GM12878 (cell line): ENCODE results near the gene DTX1. TPM values are rescaled to one million over a fixed set of nuclear protein-coding genes. Genes with fewer than 3 reads are reported as not detected.

ENCODE experiments used
- ATAC-seq: fragments of 200-7000 bp; cut with Tn5 transposase; 3 replicates; pipeline ENCODE4 v1.9.1; 2020; ENCODE audit warnings: mild to moderate bottlenecking, moderate library complexity
- BruUV-seq: library from RNA; stranded (reverse); fragments of 400-500 nt; replicated peaks from 2 replicates; lab custom pipeline; 2021; lab: Mats Ljungman, UMichigan
- CTCF ChIA-PET: fragments of 300-600 bp; sonication (Branson Sonifier 250); formaldehyde crosslinking; extraction: SDS; loops from one replicate; lab custom pipeline; 2021; ENCODE audit warnings: inconsistent platforms; lab: Yijun Ruan, JAX
- POLR2A ChIA-PET: fragments of 350-600 bp; formaldehyde crosslinking; extraction: SDS; loops from one replicate; lab custom pipeline; 2021; ENCODE audit warnings: inconsistent platforms; lab: Charles Lee
- RAD21 ChIA-PET: fragments of 300-600 bp; sonication (Branson Sonifier 250); formaldehyde crosslinking; loops from one replicate; lab custom pipeline; 2023; ENCODE audit warnings: antibody characterized with exemption; ENCODE audit not compliant: unreplicated experiment; lab: Charles Lee
- SMC1A ChIA-PET: fragments of 300-600 bp; sonication (Branson Sonifier 250); formaldehyde crosslinking; loops from one replicate; lab custom pipeline; 2023; ENCODE audit not compliant: unreplicated experiment, uncharacterized antibody; lab: Charles Lee
- DNase-seq: peaks from one replicate; pipeline ENCODE4 v3.0.0-alpha.2; 2011; ENCODE audit warnings: low read depth, low spot score
- FAIRE-seq: peaks from 3 replicates; lab custom pipeline; 2011; peaks lifted over from hg19 to GRCh38; lab: Jason Lieb, UNC
- H2AFZ ChIP-seq: 2 replicates; pipeline ENCODE4 v1.6.0; 2011; ENCODE audit warnings: low read depth, low read length, control low read depth; ENCODE audit not compliant: control insufficient read depth
- H3K27ac ChIP-seq: 2 replicates; pipeline ENCODE4 v1.5.1; 2011; ENCODE audit warnings: control low read depth; ENCODE audit not compliant: control insufficient read depth, insufficient read depth
- H3K27me3 ChIP-seq, 2 experiments: replicated peaks in 1 of 2; 2 replicates each; pipeline versions ENCODE4 v1.6.0 to v1.6.1; 2011; ENCODE audit warnings: low read length in 1 of 2; ENCODE audit not compliant: control insufficient read depth in 2 of 2, insufficient read depth in 2 of 2
- H3K36me3 ChIP-seq, 2 experiments: 2 replicates each; pipeline ENCODE4 v1.5.1; 2011; ENCODE audit warnings: low read length in 1 of 2; ENCODE audit not compliant: control insufficient read depth in 2 of 2, insufficient read depth in 2 of 2
- H3K4me1 ChIP-seq: 2 replicates; pipeline ENCODE4 v1.6.1; 2011; ENCODE audit warnings: mild to moderate bottlenecking, low read length, moderate library complexity, mixed read lengths; ENCODE audit not compliant: control insufficient read depth, insufficient read depth
- H3K4me2 ChIP-seq: 2 replicates; pipeline ENCODE4 v1.6.0; 2011; ENCODE audit warnings: control low read depth; ENCODE audit not compliant: control insufficient read depth, insufficient read depth
- H3K4me3 ChIP-seq: fragments of 200-600 bp; sonication (generic); 2 replicates; pipeline ENCODE4 v1.5.1; 2016
- H3K79me2 ChIP-seq: 2 replicates; pipeline ENCODE4 v1.6.0; 2011; ENCODE audit warnings: low read length; ENCODE audit not compliant: control insufficient read depth, insufficient read depth
- H3K9ac ChIP-seq: 2 replicates; pipeline ENCODE4 v1.8.0; 2011; ENCODE audit warnings: low read length, control low read depth, mixed read lengths; ENCODE audit not compliant: control insufficient read depth, insufficient read depth
- H3K9me3 ChIP-seq: replicated peaks from 3 replicates; pipeline ENCODE4 v1.5.1; 2011; ENCODE audit warnings: mild to moderate bottlenecking, low read length; ENCODE audit not compliant: control insufficient read depth, insufficient read depth
- H4K20me1 ChIP-seq: 2 replicates; pipeline ENCODE4 v1.6.0; 2011; ENCODE audit not compliant: control insufficient read depth, insufficient read depth
- BACH1 ChIP-seq: fragments of 450-650 bp; IDR thresholded peaks from 2 replicates; pipeline ENCODE4 v1.6.1; 2017; ENCODE audit warnings: mild to moderate bottlenecking, borderline replicate concordance
- BCL11A ChIP-seq: IDR thresholded peaks from 2 replicates; pipeline ENCODE4 v1.6.1; 2011; ENCODE audit warnings: low read depth, low read length
- CHD1 ChIP-seq: IDR thresholded peaks from 2 replicates; pipeline ENCODE4 v1.6.1; 2012; ENCODE audit warnings: low read depth, low read length, improper control_type of control experiment
- CREB1 ChIP-seq: IDR thresholded peaks from 2 replicates; pipeline ENCODE4 v1.6.1; 2012; ENCODE audit warnings: low read depth, mild to moderate bottlenecking, inconsistent platforms
- ETV6 ChIP-seq, 2 experiments: fragments of 450-650 bp in 1 of 2; IDR thresholded peaks in 1 of 2; conservative IDR thresholded peaks in 1 of 2; 2 replicates each; pipeline ENCODE4 v1.6.1; 2014; ENCODE audit warnings: antibody characterized with exemption in 1 of 2, borderline replicate concordance in 1 of 2, low read depth in 1 of 2, mild to moderate bottlenecking in 1 of 2, moderate library complexity in 1 of 2
- HDAC6 ChIP-seq: fragments of 200-600 bp; sonication (generic); IDR thresholded peaks from one replicate; pipeline ENCODE4 v1.8.0; 2017; ENCODE audit warnings: antibody characterized with exemption; ENCODE audit not compliant: unreplicated experiment
- MEF2B ChIP-seq: fragments of 450-650 bp; IDR thresholded peaks from 2 replicates; pipeline ENCODE4 v1.6.1; 2018; ENCODE audit warnings: mild to moderate bottlenecking, moderate library complexity; ENCODE audit not compliant: partially characterized antibody, poor library complexity, severe bottlenecking
- MYB ChIP-seq: fragments of 150-350 bp; IDR thresholded peaks from 2 replicates; pipeline ENCODE4 v1.6.1; 2014; ENCODE audit warnings: mild to moderate bottlenecking, low read depth, low read length, borderline replicate concordance
- PML ChIP-seq: IDR thresholded peaks from 2 replicates; pipeline ENCODE4 v1.6.1; 2012; ENCODE audit warnings: low read length, inconsistent platforms
- RCOR1 ChIP-seq: conservative IDR thresholded peaks from 2 replicates; pipeline ENCODE4 v1.6.1; 2012; ENCODE audit warnings: low read depth, low read length, improper control_type of control experiment
- SREBF1 ChIP-seq: IDR thresholded peaks from 2 replicates; pipeline ENCODE4 v1.6.1; 2012; ENCODE audit warnings: mild to moderate bottlenecking, low read length
- STAT1 ChIP-seq: fragments of 450-650 bp; conservative IDR thresholded peaks from 2 replicates; pipeline ENCODE4 v1.6.1; 2014; ENCODE audit warnings: antibody characterized with exemption, mild to moderate bottlenecking
- WGBS: methylation state at CpG from one replicate; pipeline ENCODE4 v1.1.6; 2016; ENCODE audit warnings: low lambda C conversion rate; ENCODE audit not compliant: insufficient replicate concordance, insufficient coverage; ENCODE audit errors: missing lambda C conversion rate; 5-methylcytosine and 5-hydroxymethylcytosine counted together
- in situ Hi-C: fragments of 300-500 bp; cut with MboI; formaldehyde crosslinking; loops from 9 replicates; pipeline ENCODE4 v1.14.3; 2018; ENCODE audit warnings: mixed read lengths
- intact Hi-C: fragments of 100-400 bp; cut with micrococcal nuclease; formaldehyde crosslinking; loops from one replicate; pipeline ENCODE4 v1.14.2; 2022; ENCODE audit not compliant: unreplicated experiment
- polyA plus RNA-seq, 11 experiments: library from polyadenylated mRNA; depleted of rRNA in 4 of 11; unstranded in 6 of 11; stranded (reverse) in 5 of 11; fragments of >200 nt; fragmentation: Nextera tagmentation in 4 of 11; fragmentation: Illumina TruSeq in 1 of 11; extraction: Ambion mirVana in 4 of 11; extraction: Trizol in 1 of 11; gene quantifications; 1 replicate in 1 of 11; 2 replicates in 10 of 11; pipeline versions ENCODE4 v1.2.1 to v1.2.3, GENCODE V29; 2011 to 2016; ENCODE audit warnings: inconsistent platforms in 2 of 11, missing spikeins in 2 of 11, low read depth in 1 of 11
- total RNA-seq, 4 experiments: library from RNA; depleted of rRNA in 3 of 4; stranded (reverse); fragments of >200 nt in 3 of 4; fragmentation: Illumina TruSeq in 1 of 4; extraction: Trizol in 1 of 4; gene quantifications; 2 replicates each; pipeline versions ENCODE4 v1.2.1 to v1.2.3, GENCODE V29; 2013 to 2021
- TF ChIP-seq, protein P1 (sequence below): fragments of 450-650 bp; IDR thresholded peaks from 2 replicates; pipeline ENCODE4 v1.6.1; 2017; ENCODE audit warnings: antibody characterized with exemption, mild to moderate bottlenecking, moderate library complexity
- TF ChIP-seq, protein P2 (sequence below): IDR thresholded peaks from 2 replicates; pipeline ENCODE4 v1.6.1; 2011; ENCODE audit warnings: low read depth, low read length, improper control_type of control experiment, borderline replicate concordance
- TF ChIP-seq, protein P3 (sequence below): IDR thresholded peaks from 2 replicates; pipeline ENCODE4 v1.6.1; 2012; ENCODE audit warnings: mild to moderate bottlenecking, low read depth, low read length

Gene DTX1
- total and polyA plus RNA-seq, 10 of the 15 experiments (the other 5 are each of a cell fraction or from before 2014, with no cell fraction given), result 0.09 to 2.8 (median 0.66) TPM

DNA sequence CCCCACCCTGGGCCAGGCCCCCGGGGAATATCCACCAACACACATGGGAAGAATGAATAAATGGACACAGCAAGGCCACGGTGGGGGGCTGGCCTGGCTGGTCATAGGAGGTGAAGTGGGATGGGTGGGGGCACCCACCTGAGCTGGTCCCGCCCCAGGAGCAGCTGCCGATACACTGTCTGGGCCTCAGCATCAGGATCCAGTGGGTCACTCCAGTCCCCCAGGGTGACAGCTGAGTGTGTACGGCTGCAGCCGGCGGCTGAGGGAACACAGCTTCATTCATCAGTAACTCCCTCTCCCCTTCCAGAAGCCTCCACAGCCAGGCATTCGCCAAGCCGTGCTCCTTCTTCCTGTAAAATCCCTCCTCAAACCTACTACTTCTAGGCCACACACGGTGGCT, 45.2 kb downstream of the DTX1 start (continued):
- TF ChIP-seq BCL11A (no peak), ETV6 (conservative IDR thresholded peaks at IDR 0.05 in 1 of 2, IDR thresholded peaks at IDR 0.05 in 1 of 2; ENCODE audit: borderline replicate concordance in 1 of 2, low read depth in 1 of 2) (no peak), PML (no peak), BACH1 (no peak), RCOR1 (no peak), MEF2B (no peak), STAT1 (no peak), HDAC6 (no peak), CREB1 (no peak)
- TF ChIP-seq, protein P1, sequence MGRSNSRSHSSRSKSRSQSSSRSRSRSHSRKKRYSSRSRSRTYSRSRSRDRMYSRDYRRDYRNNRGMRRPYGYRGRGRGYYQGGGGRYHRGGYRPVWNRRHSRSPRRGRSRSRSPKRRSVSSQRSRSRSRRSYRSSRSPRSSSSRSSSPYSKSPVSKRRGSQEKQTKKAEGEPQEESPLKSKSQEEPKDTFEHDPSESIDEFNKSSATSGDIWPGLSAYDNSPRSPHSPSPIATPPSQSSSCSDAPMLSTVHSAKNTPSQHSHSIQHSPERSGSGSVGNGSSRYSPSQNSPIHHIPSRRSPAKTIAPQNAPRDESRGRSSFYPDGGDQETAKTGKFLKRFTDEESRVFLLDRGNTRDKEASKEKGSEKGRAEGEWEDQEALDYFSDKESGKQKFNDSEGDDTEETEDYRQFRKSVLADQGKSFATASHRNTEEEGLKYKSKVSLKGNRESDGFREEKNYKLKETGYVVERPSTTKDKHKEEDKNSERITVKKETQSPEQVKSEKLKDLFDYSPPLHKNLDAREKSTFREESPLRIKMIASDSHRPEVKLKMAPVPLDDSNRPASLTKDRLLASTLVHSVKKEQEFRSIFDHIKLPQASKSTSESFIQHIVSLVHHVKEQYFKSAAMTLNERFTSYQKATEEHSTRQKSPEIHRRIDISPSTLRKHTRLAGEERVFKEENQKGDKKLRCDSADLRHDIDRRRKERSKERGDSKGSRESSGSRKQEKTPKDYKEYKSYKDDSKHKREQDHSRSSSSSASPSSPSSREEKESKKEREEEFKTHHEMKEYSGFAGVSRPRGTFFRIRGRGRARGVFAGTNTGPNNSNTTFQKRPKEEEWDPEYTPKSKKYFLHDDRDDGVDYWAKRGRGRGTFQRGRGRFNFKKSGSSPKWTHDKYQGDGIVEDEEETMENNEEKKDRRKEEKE, result no peak

DNA sequence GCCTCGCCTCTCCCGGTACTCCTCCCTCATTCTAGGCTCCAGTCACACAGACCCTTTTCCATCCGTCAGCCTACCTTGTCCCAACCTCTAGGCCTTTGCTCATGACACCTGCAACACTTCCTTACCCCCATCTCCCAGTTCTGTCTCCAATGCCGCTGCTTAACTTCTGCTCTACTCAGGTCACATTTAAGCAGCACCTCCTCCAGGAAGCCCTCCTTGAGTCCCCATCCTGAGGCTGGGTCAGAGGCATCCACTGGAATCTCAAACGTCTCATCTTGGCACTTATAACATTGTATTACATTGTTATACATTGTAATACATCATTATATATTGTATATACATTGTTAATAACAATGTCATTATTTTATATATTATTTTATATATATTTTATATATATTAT, 46.3 kb downstream of the DTX1 start:
- H3K9me3 ChIP-seq, result no peaks in the 10 kb centered on the region
- no peak for ATAC-seq
- RAD21 ChIA-PET, result no interaction called here
- intact Hi-C loops, result no loop called here
- no peaks in the 10 kb centered on the region for H4K20me1 ChIP-seq
- no peak overlapping the region for H3K9ac ChIP-seq
- WGBS, result 90% methylated on average over 5 of the region's 5 CpGs
- no peak for DNase-seq
- CTCF ChIA-PET, result interaction anchor here (0.8 to 6.9 kb wide), 6 partner anchors 11 to 110 kb away, joined by 3 to 121 read pairs (median 12); no protein-coding TSS in a partner anchor
- no peaks in the 10 kb centered on the region for H3K79me2 ChIP-seq
- H3K36me3 ChIP-seq, result no peaks in the 10 kb centered on the region
- SMC1A ChIA-PET, result interaction anchor here (0.7 to 16.1 kb wide), 4 partner anchors 21 to 71 kb away, joined by 3 to 416 read pairs (median 12); partner anchors contain the start of gene DTX1
- in situ Hi-C loops, result no loop called here
- H3K27me3 ChIP-seq, result no peaks in the 10 kb centered on the region
- FAIRE-seq, result no peak
- POLR2A ChIA-PET, result interaction anchor here (0.6 kb wide), 1 partner anchor 50 kb away, joined by 3 read pairs; no protein-coding TSS in a partner anchor
- no peak overlapping the region for H3K27ac ChIP-seq
- BruUV-seq, result no TSS peak
- TF ChIP-seq CHD1, result no peak
- no peak for TF ChIP-seq SREBF1
- TF ChIP-seq MYB, result no peak
- TF ChIP-seq, protein P2, sequence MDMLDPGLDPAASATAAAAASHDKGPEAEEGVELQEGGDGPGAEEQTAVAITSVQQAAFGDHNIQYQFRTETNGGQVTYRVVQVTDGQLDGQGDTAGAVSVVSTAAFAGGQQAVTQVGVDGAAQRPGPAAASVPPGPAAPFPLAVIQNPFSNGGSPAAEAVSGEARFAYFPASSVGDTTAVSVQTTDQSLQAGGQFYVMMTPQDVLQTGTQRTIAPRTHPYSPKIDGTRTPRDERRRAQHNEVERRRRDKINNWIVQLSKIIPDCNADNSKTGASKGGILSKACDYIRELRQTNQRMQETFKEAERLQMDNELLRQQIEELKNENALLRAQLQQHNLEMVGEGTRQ, result no peak
- TF ChIP-seq, protein P3, sequence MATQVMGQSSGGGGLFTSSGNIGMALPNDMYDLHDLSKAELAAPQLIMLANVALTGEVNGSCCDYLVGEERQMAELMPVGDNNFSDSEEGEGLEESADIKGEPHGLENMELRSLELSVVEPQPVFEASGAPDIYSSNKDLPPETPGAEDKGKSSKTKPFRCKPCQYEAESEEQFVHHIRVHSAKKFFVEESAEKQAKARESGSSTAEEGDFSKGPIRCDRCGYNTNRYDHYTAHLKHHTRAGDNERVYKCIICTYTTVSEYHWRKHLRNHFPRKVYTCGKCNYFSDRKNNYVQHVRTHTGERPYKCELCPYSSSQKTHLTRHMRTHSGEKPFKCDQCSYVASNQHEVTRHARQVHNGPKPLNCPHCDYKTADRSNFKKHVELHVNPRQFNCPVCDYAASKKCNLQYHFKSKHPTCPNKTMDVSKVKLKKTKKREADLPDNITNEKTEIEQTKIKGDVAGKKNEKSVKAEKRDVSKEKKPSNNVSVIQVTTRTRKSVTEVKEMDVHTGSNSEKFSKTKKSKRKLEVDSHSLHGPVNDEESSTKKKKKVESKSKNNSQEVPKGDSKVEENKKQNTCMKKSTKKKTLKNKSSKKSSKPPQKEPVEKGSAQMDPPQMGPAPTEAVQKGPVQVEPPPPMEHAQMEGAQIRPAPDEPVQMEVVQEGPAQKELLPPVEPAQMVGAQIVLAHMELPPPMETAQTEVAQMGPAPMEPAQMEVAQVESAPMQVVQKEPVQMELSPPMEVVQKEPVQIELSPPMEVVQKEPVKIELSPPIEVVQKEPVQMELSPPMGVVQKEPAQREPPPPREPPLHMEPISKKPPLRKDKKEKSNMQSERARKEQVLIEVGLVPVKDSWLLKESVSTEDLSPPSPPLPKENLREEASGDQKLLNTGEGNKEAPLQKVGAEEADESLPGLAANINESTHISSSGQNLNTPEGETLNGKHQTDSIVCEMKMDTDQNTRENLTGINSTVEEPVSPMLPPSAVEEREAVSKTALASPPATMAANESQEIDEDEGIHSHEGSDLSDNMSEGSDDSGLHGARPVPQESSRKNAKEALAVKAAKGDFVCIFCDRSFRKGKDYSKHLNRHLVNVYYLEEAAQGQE, result no peak
- TF ChIP-seq, all 136 proteins: peak for 0
- Histone ChIP-seq H2AFZ (no peak overlapping the region), H3K4me2 (no peak overlapping the region), H3K4me3 (no peak overlapping the region), H3K4me1 (peaks cover 16% of the 10 kb centered on the region; the same call in 1 of the 2 replicates)
